Caco-2 (cell line): ENCODE data around the gene HOXA5. TPM values are rescaled to one million over a fixed set of nuclear protein-coding genes. Genes with fewer than 3 reads are reported as not detected.

Source experiments
- BruUV-seq: library from RNA; stranded (reverse); fragments of 400-500 nt; replicated peaks from 2 replicates; lab custom pipeline; 2021; lab: Mats Ljungman, UMichigan
- CTCF ChIA-PET: fragments of 300-600 bp; sonication (Branson Sonifier 250); formaldehyde crosslinking; loops from one replicate; lab custom pipeline; 2022; ENCODE audit warnings: antibody characterized with exemption; lab: Charles Lee
- POLR2A ChIA-PET: fragments of 300-600 bp; sonication (Branson Sonifier 250); formaldehyde crosslinking; loops from one replicate; lab custom pipeline; 2022; ENCODE audit warnings: antibody characterized with exemption; lab: Charles Lee
- DNase-seq, 2 experiments: peaks; one replicate each; pipeline versions ENCODE4 v3.0.0 to v3.0.0-alpha.2; 2020 to 2022
- H3K27me3 ChIP-seq: replicated peaks from 2 replicates; pipeline ENCODE4 v1.6.0; 2011; ENCODE audit warnings: low read length; ENCODE audit not compliant: control insufficient read depth, insufficient read depth
- H3K36me3 ChIP-seq: 2 replicates; pipeline ENCODE4 v1.5.1; 2011; ENCODE audit warnings: low read length; ENCODE audit not compliant: control insufficient read depth, insufficient read depth
- H3K4me1 ChIP-seq: fragments of 250-450 bp; sonication (Bioruptor Pico); 2 replicates; pipeline ENCODE4 v1.5.1; 2020; ENCODE audit warnings: mild to moderate bottlenecking
- H3K4me3 ChIP-seq: 2 replicates; pipeline ENCODE4 v1.5.1; 2011; ENCODE audit warnings: low read depth, mild to moderate bottlenecking, control low read depth, low read length
- H3K9me3 ChIP-seq: fragments of 250-450 bp; sonication (Bioruptor Pico); 2 replicates; pipeline ENCODE4 v1.5.1; 2020; ENCODE audit warnings: mild to moderate bottlenecking, moderate library complexity
- H3K27ac Mint-ChIP-seq: one replicate; pipeline ENCODE4 v1.8.0; 2022; ENCODE audit warnings: mixed read lengths; ENCODE audit not compliant: unreplicated experiment
- H3K27me3 Mint-ChIP-seq: one replicate; pipeline ENCODE4 v1.8.0; 2022; ENCODE audit warnings: mixed read lengths; ENCODE audit not compliant: insufficient read depth, unreplicated experiment
- H3K36me3 Mint-ChIP-seq: one replicate; pipeline ENCODE4 v1.8.0; 2022; ENCODE audit warnings: mild to moderate bottlenecking, mixed read lengths; ENCODE audit not compliant: insufficient read depth, unreplicated experiment
- H3K4me1 Mint-ChIP-seq: one replicate; pipeline ENCODE4 v1.8.0; 2022; ENCODE audit warnings: low read depth, mixed read lengths; ENCODE audit not compliant: unreplicated experiment
- H3K4me3 Mint-ChIP-seq: one replicate; pipeline ENCODE4 v1.8.0; 2022; ENCODE audit warnings: mild to moderate bottlenecking, moderate library complexity, mixed read lengths; ENCODE audit not compliant: unreplicated experiment
- H3K9me3 Mint-ChIP-seq: one replicate; pipeline ENCODE4 v1.8.0; 2022; ENCODE audit warnings: mixed read lengths; ENCODE audit not compliant: unreplicated experiment
- intact Hi-C: fragments of 100-400 bp; cut with micrococcal nuclease; formaldehyde crosslinking; loops from one replicate; pipeline ENCODE4 v1.10.0; 2022; ENCODE audit not compliant: unreplicated experiment
- total RNA-seq: library from RNA; stranded (reverse); gene quantifications from 2 replicates; pipeline ENCODE4 v1.2.3, GENCODE V29; 2022
- TF ChIP-seq, protein P1 (sequence below), 2 experiments: fragments of 200-600 bp in 1 of 2; IDR thresholded peaks; 1 replicate in 1 of 2; 2 replicates in 1 of 2; pipeline versions ENCODE4 v1.5.1 to v1.8.0; 2011 to 2022; ENCODE audit warnings: antibody characterized with exemption in 1 of 2, control low read depth in 1 of 2, inconsistent platforms in 1 of 2, low read depth in 1 of 2, low read length in 1 of 2, mild to moderate bottlenecking in 1 of 2, moderate library complexity in 1 of 2; ENCODE audit not compliant: insufficient read depth in 1 of 2, severe bottlenecking in 1 of 2, unreplicated experiment in 1 of 2

HOXA5 gene
- total RNA-seq, 1 experiment from 2014 or later: 4.9 TPM

DNA sequence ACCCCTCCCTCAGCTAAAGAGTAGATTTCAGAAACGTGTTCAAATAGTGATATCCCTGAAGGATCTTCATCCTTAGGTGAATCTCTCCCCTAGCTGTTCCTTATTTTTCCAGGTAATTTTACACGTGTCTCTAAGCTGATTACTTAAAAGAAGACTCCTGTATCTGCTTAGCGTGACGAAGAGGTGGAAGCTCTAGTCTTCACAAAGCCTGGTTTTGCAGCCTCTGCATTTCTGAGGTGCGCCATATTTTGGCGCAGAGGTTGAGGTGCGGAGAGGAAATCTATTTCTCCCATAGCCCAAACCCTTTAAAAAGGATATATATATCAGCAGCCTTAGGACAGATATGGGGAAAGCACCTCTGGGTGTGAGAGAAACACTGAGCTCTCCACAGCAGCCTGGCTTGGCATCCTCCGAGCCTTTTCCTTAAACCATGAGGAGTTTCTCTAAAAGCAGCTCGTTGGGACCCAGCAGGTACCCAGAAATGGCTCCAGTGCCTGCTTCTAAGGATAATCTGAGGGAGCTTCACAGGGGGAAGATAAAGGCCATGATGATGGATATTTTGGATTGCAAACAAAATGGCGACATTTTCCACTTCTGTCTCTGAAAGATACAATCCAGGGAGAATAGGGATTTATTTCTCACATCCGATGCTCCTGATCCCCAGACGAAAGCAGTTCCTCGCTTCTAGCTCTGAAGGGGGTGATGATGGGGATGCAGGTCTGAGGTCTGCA, 38.0 kb downstream of the HOXA5 start:
- H3K4me1 ChIP-seq: peaks cover 8% of the 10 kb centered on the region
- Mint-ChIP-seq H3K36me3 (peaks cover 27% of the 10 kb centered on the region), H3K27ac (no peak overlapping the region), H3K9me3 (no peaks in the 10 kb centered on the region), H3K4me1 (no peaks in the 10 kb centered on the region), H3K27me3 (no peaks in the 10 kb centered on the region), H3K4me3 (no peak overlapping the region)
- intact Hi-C loops: no loop called here
- H3K36me3 ChIP-seq: no peaks in the 10 kb centered on the region; the same call in 1 of the 2 replicates
- POLR2A ChIA-PET: no interaction called here
- no TSS peak for BruUV-seq
- H3K9me3 ChIP-seq: no peaks in the 10 kb centered on the region
- TF ChIP-seq, protein P1, sequence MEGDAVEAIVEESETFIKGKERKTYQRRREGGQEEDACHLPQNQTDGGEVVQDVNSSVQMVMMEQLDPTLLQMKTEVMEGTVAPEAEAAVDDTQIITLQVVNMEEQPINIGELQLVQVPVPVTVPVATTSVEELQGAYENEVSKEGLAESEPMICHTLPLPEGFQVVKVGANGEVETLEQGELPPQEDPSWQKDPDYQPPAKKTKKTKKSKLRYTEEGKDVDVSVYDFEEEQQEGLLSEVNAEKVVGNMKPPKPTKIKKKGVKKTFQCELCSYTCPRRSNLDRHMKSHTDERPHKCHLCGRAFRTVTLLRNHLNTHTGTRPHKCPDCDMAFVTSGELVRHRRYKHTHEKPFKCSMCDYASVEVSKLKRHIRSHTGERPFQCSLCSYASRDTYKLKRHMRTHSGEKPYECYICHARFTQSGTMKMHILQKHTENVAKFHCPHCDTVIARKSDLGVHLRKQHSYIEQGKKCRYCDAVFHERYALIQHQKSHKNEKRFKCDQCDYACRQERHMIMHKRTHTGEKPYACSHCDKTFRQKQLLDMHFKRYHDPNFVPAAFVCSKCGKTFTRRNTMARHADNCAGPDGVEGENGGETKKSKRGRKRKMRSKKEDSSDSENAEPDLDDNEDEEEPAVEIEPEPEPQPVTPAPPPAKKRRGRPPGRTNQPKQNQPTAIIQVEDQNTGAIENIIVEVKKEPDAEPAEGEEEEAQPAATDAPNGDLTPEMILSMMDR (IDR thresholded peaks at IDR 0.05; ENCODE audit: insufficient read depth in 1 of 2, low read depth in 1 of 2, low read length in 1 of 2, severe bottlenecking in 1 of 2, unreplicated experiment in 1 of 2): no peak
- no peak overlapping the region for H3K4me3 ChIP-seq
- CTCF ChIA-PET: interaction anchor here (1.0 kb wide), 1 partner anchor 15 kb away, joined by 3 read pairs; no protein-coding TSS in a partner anchor
- no peak for DNase-seq
- H3K27me3 ChIP-seq: no peaks in the 10 kb centered on the region

DNA sequence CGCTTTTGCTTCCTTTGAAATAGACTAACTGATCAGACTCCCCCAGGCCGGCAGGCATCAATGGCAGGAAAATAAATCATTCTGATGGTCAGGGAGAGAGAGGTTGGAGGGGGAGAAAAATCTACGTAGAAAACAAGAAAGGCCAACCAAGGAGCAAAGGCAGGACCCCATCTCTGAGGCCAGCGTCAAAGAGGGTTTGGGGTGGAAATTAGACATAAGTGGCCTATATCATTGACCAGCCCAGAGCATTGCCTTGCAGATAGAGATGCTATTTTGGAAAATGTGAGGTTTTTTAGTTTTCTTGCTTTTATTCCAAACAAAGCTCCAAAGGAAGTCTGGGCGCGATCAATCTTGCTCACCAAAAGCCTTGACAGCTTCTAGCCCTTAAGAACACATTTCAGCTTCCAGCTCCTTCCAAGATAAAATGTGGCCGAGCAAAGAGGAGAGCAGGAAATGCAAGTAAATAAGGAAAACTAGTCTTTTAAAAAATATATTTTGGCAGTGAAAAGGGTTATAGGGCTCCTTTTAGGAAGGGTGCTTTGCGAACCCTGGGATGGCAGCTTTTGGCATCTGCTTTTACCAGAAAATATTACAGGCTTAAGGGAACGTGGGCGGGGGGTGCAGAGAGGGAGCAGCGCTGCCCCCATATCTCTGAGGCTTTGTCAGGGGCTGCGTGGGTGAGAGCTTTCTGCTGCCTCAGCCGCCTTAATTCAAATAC, 39.0 kb downstream of the HOXA5 start:
- ChIA-PET CTCF (interaction anchor here (1.0 kb wide), 1 partner anchor 14 kb away, joined by 3 read pairs; no protein-coding TSS in a partner anchor), POLR2A (no interaction called here)
- H3K36me3 Mint-ChIP-seq: peaks cover 22% of the 10 kb centered on the region
- TF ChIP-seq, protein P1 (IDR thresholded peaks at IDR 0.05; ENCODE audit: insufficient read depth in 1 of 2, low read depth in 1 of 2, low read length in 1 of 2, severe bottlenecking in 1 of 2, unreplicated experiment in 1 of 2): no peak
- BruUV-seq: no TSS peak
- H3K9me3 ChIP-seq: no peaks in the 10 kb centered on the region
- no peaks in the 10 kb centered on the region for H3K36me3 ChIP-seq
- no peak for DNase-seq
- intact Hi-C loops: no loop called here
- H3K9me3 Mint-ChIP-seq: no peaks in the 10 kb centered on the region
- H3K27ac Mint-ChIP-seq: no peak overlapping the region
- H3K27me3 Mint-ChIP-seq: no peaks in the 10 kb centered on the region
- H3K4me3 Mint-ChIP-seq: no peak overlapping the region
- H3K4me1 ChIP-seq: no peaks in the 10 kb centered on the region
- no peaks in the 10 kb centered on the region for H3K4me1 Mint-ChIP-seq
- H3K4me3 ChIP-seq: no peak overlapping the region
- H3K27me3 ChIP-seq: no peaks in the 10 kb centered on the region

DNA sequence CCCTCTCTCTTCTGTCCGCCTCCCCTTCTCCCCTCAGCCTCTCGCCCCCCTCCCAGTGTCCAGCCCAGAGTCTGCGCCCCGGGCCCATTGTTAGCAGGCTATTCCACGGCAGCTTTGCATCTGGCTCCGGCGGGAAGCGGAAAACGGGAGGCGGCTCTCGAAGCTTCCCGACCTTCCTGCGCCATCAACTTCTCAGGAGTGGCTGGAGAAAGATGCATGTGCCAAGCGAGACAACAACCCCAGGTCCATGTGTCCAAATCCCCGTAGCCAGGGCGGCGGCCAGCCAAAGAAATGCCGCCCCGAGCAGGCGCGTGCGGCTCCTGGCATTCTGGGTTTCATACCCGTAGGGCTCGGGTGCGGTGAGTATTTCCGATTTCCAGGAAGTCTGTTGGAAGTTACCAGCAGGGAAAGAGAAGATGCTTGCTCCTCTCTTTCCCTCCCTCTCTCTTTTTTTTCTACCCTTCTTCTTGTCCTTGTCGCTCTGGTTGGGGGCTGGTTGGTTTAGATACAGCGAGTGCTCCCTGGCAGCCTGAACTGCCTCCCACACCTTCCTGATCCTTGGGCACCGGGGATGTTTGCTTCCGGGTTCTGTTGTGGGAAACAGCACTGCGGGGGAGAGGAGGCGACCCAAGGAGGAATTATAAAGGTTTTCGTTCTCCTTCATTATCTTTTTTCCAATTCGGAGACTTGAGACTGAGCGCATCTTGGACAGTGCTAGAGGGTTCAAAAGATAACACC, 39.8 kb downstream of the HOXA5 start:
- H3K27me3 Mint-ChIP-seq: no peaks in the 10 kb centered on the region
- H3K4me3 ChIP-seq: no peak overlapping the region
- H3K27me3 ChIP-seq: no peaks in the 10 kb centered on the region
- no peaks in the 10 kb centered on the region for H3K9me3 ChIP-seq
- no peak for DNase-seq
- TF ChIP-seq, protein P1 (IDR thresholded peaks at IDR 0.05; ENCODE audit: insufficient read depth in 1 of 2, low read depth in 1 of 2, low read length in 1 of 2, severe bottlenecking in 1 of 2, unreplicated experiment in 1 of 2): no peak
- no peak overlapping the region for H3K27ac Mint-ChIP-seq
- intact Hi-C loops: no loop called here
- H3K4me3 Mint-ChIP-seq: no peak overlapping the region
- H3K9me3 Mint-ChIP-seq: no peaks in the 10 kb centered on the region
- no peaks in the 10 kb centered on the region for H3K36me3 ChIP-seq
- H3K36me3 Mint-ChIP-seq: peaks cover 29% of the 10 kb centered on the region
- ChIA-PET POLR2A (no interaction called here), CTCF (no interaction called here)
- no TSS peak for BruUV-seq
- no peaks in the 10 kb centered on the region for H3K4me1 ChIP-seq
- no peaks in the 10 kb centered on the region for H3K4me1 Mint-ChIP-seq
